Retinal pigment epithelial cell (primary cell): ENCODE measurements around the gene SGCE.
A peak's percentile ranks its signal among the peaks of the same experiment; 100 is the strongest.

Source experiments
- DNase-seq: peaks from one replicate; pipeline ENCODE4 v3.0.0-alpha.2; 2010; ENCODE audit warnings: low read depth
- H3K4me3 ChIP-seq: 2 replicates; pipeline ENCODE4 v1.5.1; 2011; ENCODE audit warnings: mild to moderate bottlenecking, low read length, control low read depth, moderate library complexity
- TF ChIP-seq, protein P1 (sequence below): conservative IDR thresholded peaks from 2 replicates; pipeline ENCODE4 v1.5.1; 2011; ENCODE audit warnings: low read depth, low read length, control low read depth, inconsistent platforms

Gene SGCE

DNA sequence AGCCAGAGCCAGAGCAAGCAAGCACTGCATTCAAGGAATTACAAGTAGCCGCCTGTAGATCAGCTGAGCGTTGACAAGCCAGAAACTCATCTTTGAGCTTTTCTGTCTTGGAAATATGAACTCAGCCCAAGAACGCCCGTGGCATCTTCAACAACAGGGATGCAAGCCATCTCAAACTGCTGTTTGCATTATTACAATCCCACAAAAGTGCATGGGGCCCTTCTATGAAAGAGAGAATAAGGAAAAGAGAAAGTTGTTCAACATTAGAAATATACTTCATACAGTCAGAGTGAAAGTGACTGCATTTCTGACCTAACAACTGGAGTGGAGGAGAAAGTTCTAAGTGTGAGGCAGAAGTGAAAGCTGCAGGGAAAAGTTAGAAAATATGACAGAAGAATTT is 6.5 kb downstream of the SGCE start:
- TF ChIP-seq, protein P1, sequence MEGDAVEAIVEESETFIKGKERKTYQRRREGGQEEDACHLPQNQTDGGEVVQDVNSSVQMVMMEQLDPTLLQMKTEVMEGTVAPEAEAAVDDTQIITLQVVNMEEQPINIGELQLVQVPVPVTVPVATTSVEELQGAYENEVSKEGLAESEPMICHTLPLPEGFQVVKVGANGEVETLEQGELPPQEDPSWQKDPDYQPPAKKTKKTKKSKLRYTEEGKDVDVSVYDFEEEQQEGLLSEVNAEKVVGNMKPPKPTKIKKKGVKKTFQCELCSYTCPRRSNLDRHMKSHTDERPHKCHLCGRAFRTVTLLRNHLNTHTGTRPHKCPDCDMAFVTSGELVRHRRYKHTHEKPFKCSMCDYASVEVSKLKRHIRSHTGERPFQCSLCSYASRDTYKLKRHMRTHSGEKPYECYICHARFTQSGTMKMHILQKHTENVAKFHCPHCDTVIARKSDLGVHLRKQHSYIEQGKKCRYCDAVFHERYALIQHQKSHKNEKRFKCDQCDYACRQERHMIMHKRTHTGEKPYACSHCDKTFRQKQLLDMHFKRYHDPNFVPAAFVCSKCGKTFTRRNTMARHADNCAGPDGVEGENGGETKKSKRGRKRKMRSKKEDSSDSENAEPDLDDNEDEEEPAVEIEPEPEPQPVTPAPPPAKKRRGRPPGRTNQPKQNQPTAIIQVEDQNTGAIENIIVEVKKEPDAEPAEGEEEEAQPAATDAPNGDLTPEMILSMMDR: no peak
- H3K4me3 ChIP-seq: no peak overlapping the region
- no peak for DNase-seq

DNA sequence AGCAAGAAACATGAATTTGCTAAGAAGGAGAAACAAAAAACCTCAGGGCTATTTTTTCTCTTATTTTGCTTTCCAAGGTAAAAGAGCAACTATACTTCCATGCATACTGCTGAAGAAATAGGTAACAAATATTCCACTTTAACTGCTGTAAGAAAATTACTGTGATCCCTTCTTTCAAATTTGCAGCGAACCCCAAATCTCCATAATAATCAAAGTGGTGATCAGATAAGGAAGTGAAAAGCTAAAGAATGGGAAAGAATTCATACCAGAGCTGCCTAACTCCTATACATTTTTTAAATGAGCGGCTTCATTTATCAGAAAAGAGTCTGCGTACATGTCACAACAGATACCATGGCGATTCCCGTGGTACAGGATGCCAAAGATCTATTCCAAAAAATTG is 7.2 kb downstream of the SGCE start:
- TF ChIP-seq, protein P1: no peak
- no peak for DNase-seq
- H3K4me3 ChIP-seq: no peak overlapping the region

DNA sequence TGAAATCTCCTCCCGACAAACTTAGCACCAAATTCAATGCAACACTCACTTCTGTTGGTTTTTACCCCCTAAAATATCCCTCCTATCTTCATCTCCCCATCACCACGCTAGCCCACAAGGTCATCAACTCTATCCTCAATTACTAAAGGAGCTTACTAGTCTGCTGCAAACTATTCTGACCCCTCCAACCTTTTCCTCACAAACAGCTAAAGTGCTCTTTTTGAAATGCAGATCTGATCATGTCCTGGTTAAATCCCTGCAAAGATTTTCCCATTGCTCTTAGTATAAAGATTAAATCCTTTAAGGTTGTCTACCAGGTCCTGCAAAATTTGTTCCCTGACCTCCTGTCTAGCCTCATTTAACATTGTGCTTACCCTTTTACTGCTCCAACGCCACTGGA is 8.6 kb downstream of the SGCE start:
- no peak for DNase-seq
- no peak overlapping the region for H3K4me3 ChIP-seq
- TF ChIP-seq, protein P1: no peak

DNA sequence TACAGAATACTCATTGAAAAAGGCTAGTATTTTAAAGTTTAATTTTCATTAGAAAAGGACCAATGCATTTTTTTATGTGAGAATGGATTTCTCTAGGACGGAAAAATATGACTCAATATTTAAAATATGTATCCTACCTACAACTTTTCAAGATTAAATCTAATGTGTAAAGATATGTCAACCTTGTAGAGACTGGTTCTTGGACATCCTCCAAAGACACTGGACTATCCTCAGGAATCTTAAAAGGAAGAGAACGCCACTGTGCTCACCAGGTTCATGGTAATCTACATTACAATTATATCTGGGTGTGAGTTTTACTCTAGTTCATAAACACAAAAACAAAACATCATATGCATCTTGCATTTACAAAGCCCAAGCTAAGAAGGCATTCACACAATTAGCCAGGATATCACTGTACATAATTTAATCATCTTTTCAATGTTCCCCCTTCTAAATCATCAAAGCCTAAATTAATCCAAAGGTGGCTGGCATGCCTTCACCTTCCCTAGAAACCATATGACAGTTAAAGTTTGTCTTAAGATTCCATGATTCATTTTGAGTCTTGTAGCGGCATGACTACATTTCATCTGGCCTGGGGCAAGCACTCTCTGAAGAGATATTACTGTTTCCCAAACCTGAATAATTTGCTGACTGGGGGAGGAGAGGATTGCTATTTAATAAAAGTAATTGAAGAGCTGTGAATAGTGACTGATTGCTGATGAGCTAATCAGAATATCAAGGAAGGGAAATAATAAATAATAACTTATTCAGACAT is 12.0 kb downstream of the SGCE start:
- TF ChIP-seq, protein P1: no peak
- DNase-seq: no peak
- no peak overlapping the region for H3K4me3 ChIP-seq

- no peak for DNase-seq
- H3K4me3 ChIP-seq: no peak overlapping the region
- TF ChIP-seq, protein P1: peak; percentile 1
Measured at GRCh38 chr7:94642838-94643653, 12.9 kb downstream of the SGCE start.

DNA sequence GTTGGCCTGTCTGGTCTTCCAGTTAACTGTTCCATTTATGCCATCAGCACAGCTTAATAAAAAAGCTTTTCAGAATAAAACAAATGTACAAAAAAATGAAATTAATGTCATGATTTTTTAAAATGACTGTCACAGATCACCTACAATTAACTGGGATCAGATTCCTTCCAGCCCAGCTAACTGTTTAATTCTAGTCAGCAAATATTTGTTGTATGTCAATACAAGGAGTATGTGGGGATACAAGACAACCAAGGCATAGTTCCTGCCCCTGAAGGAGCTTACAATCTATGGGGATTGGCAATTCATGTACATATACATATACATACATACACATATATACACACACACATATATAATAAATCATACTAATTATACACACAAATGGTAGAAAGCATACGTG is 16.5 kb downstream of the SGCE start:
- TF ChIP-seq, protein P1: no peak
- H3K4me3 ChIP-seq: no peak overlapping the region
- DNase-seq: no peak

- no peak for DNase-seq
- TF ChIP-seq, protein P1: no peak
Measured at GRCh38 chr7:94635687-94636086, 20.2 kb downstream of the SGCE start.

More at GRCh38 chr7:94635687-94636086, 20.2 kb downstream of the SGCE start:
- H3K4me3 ChIP-seq: no peak overlapping the region
